ENCODE measurements around the gene EXOC6B. TPM values are rescaled to one million over a fixed set of nuclear protein-coding genes. Genes with fewer than 3 reads are reported as not detected.
A peak's percentile ranks its signal among the peaks of the same experiment; 100 is the strongest.

The EXOC6B gene
- total and polyA plus RNA-seq, 12 donors, result 16.3 to 243 (median 144) TPM

DNA sequence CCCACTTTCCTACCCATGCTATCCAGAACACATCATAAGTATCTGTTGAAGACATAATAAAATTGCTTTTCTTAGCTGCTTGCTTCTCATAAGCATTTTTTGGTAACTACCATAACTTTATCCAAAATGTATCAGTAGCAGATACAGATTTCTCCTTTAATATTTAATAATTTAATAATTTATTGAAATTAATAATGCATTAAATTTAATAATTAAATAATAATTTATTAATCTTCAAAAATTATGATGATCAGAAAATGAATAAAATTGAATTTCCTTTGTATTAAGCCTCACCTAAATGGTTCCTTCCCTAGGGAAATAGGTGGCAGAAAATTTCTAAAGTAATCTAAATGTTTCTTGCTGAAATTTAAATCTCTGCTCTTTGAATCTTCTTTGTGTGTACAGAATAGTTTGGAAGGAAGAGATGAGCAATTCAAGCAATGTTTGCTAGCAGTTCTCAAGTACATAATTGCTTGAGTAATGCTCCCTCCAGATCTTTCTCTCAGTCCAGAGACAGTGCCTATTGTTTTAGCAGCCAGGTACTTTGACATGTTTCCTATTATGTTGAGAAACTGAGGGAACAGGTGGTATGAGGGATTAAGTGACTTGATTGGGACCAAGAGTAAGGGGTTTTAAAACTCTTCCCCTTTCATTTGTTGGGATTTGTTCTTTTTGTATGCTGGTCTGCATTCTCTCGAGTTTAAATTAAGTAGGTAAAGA is 555.1 kb downstream of the EXOC6B start:
- Histone ChIP-seq H3K36me3 (no peaks in the 10 kb centered on the region), H3K4me3 (no peak overlapping the region), H3K9me3 (no peaks in the 10 kb centered on the region), H3K4me1 (peaks cover 7 to 63% (median 39%) of the 10 kb centered on the region in 9 donors), H3K27ac (no peak overlapping the region), H3K27me3 (no peaks in the 10 kb centered on the region)
- ATAC-seq (no peak), DNase-seq (no peak)
- WGBS, 2 donors, result 81 to 83% methylated on average over 1 of the region's 1 CpG
- TF ChIP-seq, protein P1, sequence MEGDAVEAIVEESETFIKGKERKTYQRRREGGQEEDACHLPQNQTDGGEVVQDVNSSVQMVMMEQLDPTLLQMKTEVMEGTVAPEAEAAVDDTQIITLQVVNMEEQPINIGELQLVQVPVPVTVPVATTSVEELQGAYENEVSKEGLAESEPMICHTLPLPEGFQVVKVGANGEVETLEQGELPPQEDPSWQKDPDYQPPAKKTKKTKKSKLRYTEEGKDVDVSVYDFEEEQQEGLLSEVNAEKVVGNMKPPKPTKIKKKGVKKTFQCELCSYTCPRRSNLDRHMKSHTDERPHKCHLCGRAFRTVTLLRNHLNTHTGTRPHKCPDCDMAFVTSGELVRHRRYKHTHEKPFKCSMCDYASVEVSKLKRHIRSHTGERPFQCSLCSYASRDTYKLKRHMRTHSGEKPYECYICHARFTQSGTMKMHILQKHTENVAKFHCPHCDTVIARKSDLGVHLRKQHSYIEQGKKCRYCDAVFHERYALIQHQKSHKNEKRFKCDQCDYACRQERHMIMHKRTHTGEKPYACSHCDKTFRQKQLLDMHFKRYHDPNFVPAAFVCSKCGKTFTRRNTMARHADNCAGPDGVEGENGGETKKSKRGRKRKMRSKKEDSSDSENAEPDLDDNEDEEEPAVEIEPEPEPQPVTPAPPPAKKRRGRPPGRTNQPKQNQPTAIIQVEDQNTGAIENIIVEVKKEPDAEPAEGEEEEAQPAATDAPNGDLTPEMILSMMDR (IDR thresholded peaks at IDR 0.05), result no peak
- intact Hi-C loops (cut with DNase I), result no loop called here

- Histone ChIP-seq H3K27me3 (no peaks in the 10 kb centered on the region), H3K4me1 (peaks cover 0 to 19% (median 7%) of the 10 kb centered on the region in 9 donors), H3K9me3 (no peaks in the 10 kb centered on the region), H3K4me3 (no peak overlapping the region), H3K27ac (peak overlapping the region in 1 of 10 donors; percentile 8), H3K36me3 (no peaks in the 10 kb centered on the region)
- TF ChIP-seq, protein P1 (IDR thresholded peaks at IDR 0.05), result no peak
- DNase-seq, result peak in 1 of 2 donors; percentile 12
- ATAC-seq, result peak in 5 of 8 donors; percentile 33 to 70 (median 67)
- intact Hi-C loops (cut with DNase I), result no loop called here
Measured at GRCh38 chr2:72263776-72264060, 562.1 kb downstream of the EXOC6B start.

DNA sequence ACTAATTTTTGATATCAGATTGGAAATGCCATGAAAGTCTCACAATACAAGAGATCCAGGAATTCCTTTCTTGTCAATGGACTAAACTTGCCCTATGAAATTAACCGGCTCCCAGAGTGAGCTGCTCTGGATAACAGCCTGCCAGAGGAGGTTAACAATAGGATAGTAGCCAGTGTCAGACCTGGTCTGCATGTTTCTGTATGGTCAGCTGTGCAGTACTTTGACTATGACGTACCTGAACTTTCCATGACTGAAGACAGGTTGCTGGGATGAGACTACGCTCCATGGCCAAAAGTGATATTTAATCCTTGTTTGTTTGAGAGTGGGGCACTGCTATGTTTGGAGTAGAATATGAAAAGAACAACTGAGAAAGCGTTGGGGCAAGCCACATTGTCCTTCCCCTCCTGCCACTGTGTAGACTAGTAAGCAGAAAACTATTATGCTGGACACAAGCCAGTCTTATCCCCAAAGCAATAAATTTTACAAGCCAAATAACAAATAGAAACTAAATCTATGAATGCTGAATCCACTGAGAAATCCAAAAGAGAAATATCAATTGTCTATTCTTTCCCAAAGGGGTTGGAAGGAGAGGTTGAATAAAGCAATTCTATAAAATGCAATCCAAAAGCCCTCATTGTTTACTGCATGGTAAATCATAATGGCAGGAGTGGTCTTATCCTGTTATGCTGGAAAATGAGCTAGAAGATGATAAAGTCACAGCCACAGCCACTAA is 562.6 kb downstream of the EXOC6B start:
- peaks cover 0 to 19% (median 7%) of the 10 kb centered on the region in 9 donors for H3K4me1 ChIP-seq
- no peaks in the 10 kb centered on the region for H3K36me3 ChIP-seq
- DNase-seq, result no peak
- TF ChIP-seq, protein P1 (IDR thresholded peaks at IDR 0.05), result no peak
- ATAC-seq, result peak in 6 of 8 donors; percentile 64 to 91 (median 80)
- H3K27me3 ChIP-seq, result no peaks in the 10 kb centered on the region
- peak overlapping the region in 1 of 10 donors; percentile 8 for H3K27ac ChIP-seq
- no peaks in the 10 kb centered on the region for H3K9me3 ChIP-seq
- WGBS, 2 donors, result 65 to 74% methylated on average over 4 of the region's 4 CpGs
- intact Hi-C loops (cut with DNase I), result no loop called here
- H3K4me3 ChIP-seq, result no peak overlapping the region

GRCh38 chr2:72261076-72261475 is 564.8 kb downstream of the EXOC6B start:
- H3K36me3 ChIP-seq, result no peaks in the 10 kb centered on the region
- no peak overlapping the region for H3K4me3 ChIP-seq
- H3K9me3 ChIP-seq, result no peaks in the 10 kb centered on the region
- ATAC-seq, result no peak
- intact Hi-C loops (cut with DNase I), result no loop called here
- no peak for DNase-seq
- H3K27ac ChIP-seq, result no peak overlapping the region
- H3K27me3 ChIP-seq, result no peaks in the 10 kb centered on the region
- peaks cover 0 to 19% (median 7%) of the 10 kb centered on the region in 9 donors for H3K4me1 ChIP-seq
- TF ChIP-seq, protein P1 (IDR thresholded peaks at IDR 0.05), result no peak
- 65 to 68% methylated on average over 2 of the region's 2 CpGs for WGBS, 2 donors

Measured in heart right ventricle (tissue), 16 donors.